Frontal cortex (tissue), 4 donors: ENCODE measurements around the gene PUSL1. TPM values are rescaled to one million over a fixed set of nuclear protein-coding genes. Genes with fewer than 3 reads are reported as not detected.

Experiments used
- DNase-seq, 2 donors: peaks; one replicate each; pipeline ENCODE4 v3.0.0; 2012; ENCODE audit warnings: low spot score in 2 of 2
- FAIRE-seq: peaks from 2 replicates; lab custom pipeline; 2012; peaks lifted over from hg19 to GRCh38; lab: Jason Lieb, UNC
- total RNA-seq: library from RNA; depleted of rRNA; stranded (reverse); fragments of >200 nt; gene quantifications from one replicate; pipeline ENCODE4 v1.2.3, GENCODE V29; 2014
- donor health status: control.
- donor health status: control.
- donor health status: control.

PUSL1 gene
- total RNA-seq, 1 donor from 2014 or later: 6.5 TPM

GRCh38 chr1:1278620-1279019, 29.8 kb upstream of the PUSL1 start:
- FAIRE-seq (no peak), DNase-seq (no peak)

GRCh38 chr1:1279028-1279427, 29.4 kb upstream of the PUSL1 start:
- DNase-seq (no peak), FAIRE-seq (no peak)

GRCh38 chr1:1280782-1281481, 27.5 kb upstream of the PUSL1 start:
- DNase-seq: no peak
- FAIRE-seq: no peak

- FAIRE-seq: no peak
- no peak for DNase-seq
Observed at GRCh38 chr1:1281533-1282321, 26.7 kb upstream of the PUSL1 start.

- no peak for DNase-seq
- FAIRE-seq: no peak
Observed at GRCh38 chr1:1282998-1283397, 25.4 kb upstream of the PUSL1 start.

GRCh38 chr1:1283821-1284220, 24.6 kb upstream of the PUSL1 start:
- no peak for FAIRE-seq
- peak in 1 of 2 donors; percentile 61 for DNase-seq

GRCh38 chr1:1284221-1285101, 23.9 kb upstream of the PUSL1 start:
- DNase-seq: no peak
- no peak for FAIRE-seq

GRCh38 chr1:1285102-1285571, 23.3 kb upstream of the PUSL1 start:
- no peak for FAIRE-seq

GRCh38 chr1:1285611-1286311, 22.6 kb upstream of the PUSL1 start:
- FAIRE-seq (no peak), DNase-seq (no peak)

More at GRCh38 chr1:1285102-1285571, 23.3 kb upstream of the PUSL1 start:
- no peak for DNase-seq

GRCh38 chr1:1286313-1287261, 21.8 kb upstream of the PUSL1 start:
- FAIRE-seq (no peak), DNase-seq (no peak)

- FAIRE-seq: no peak
- DNase-seq: no peak
Observed at GRCh38 chr1:1287288-1288110, 20.9 kb upstream of the PUSL1 start.

- FAIRE-seq (no peak), DNase-seq (peak in 1 of 2 donors; percentile 73)
Observed at GRCh38 chr1:1290238-1290731, 18.1 kb upstream of the PUSL1 start.

GRCh38 chr1:1291023-1291528, 17.3 kb upstream of the PUSL1 start:
- FAIRE-seq: no peak
- no peak for DNase-seq

- FAIRE-seq: no peak
Observed at GRCh38 chr1:1291548-1292441, 16.6 kb upstream of the PUSL1 start.

GRCh38 chr1:1292442-1292779, 16.0 kb upstream of the PUSL1 start:
- FAIRE-seq: no peak

More at GRCh38 chr1:1291548-1292441, 16.6 kb upstream of the PUSL1 start:
- DNase-seq: peak in 1 of 2 donors; percentile 73

GRCh38 chr1:1292851-1293250, 15.5 kb upstream of the PUSL1 start:
- DNase-seq (no peak), FAIRE-seq (no peak)

More at GRCh38 chr1:1292442-1292779, 16.0 kb upstream of the PUSL1 start:
- DNase-seq: no peak
